WTC11 (cell line): ENCODE data around the gene P2RY12. TPM values are rescaled to one million over a fixed set of nuclear protein-coding genes. Genes with fewer than 3 reads are reported as not detected.

Source experiments
- ATAC-seq: fragments of 200-7000 bp; cut with Tn5 transposase; 2 replicates; pipeline ENCODE4 v1.10.0; 2021; ENCODE audit warnings: mild to moderate bottlenecking, moderate library complexity
- CTCF ChIA-PET: fragments of 300-600 bp; sonication (Branson Sonifier 250); formaldehyde crosslinking; loops from one replicate; lab custom pipeline; 2021; ENCODE audit warnings: antibody characterized with exemption; lab: Charles Lee
- POLR2A ChIA-PET: fragments of 350-600 bp; sonication (Branson Sonifier 250); formaldehyde crosslinking; loops from one replicate; lab custom pipeline; 2021; ENCODE audit warnings: antibody characterized with exemption; lab: Charles Lee
- DNase-seq: peaks from one replicate; pipeline ENCODE4 v3.0.0; 2021; ENCODE audit warnings: low spot score
- H3K27ac Mint-ChIP-seq: 2 replicates; pipeline ENCODE4 v1.8.0; 2021; ENCODE audit warnings: mixed read lengths
- H3K27me3 Mint-ChIP-seq: 2 replicates; pipeline ENCODE4 v1.8.0; 2021; ENCODE audit warnings: low read depth, mild to moderate bottlenecking, moderate library complexity, mixed read lengths
- H3K36me3 Mint-ChIP-seq: 2 replicates; pipeline ENCODE4 v1.8.0; 2021; ENCODE audit warnings: mixed read lengths
- H3K4me1 Mint-ChIP-seq: 2 replicates; pipeline ENCODE4 v1.8.0; 2022; ENCODE audit warnings: mixed read lengths
- H3K4me3 Mint-ChIP-seq: 2 replicates; pipeline ENCODE4 v1.8.0; 2021; ENCODE audit warnings: mild to moderate bottlenecking, moderate library complexity, mixed read lengths
- H3K9me3 Mint-ChIP-seq: 2 replicates; pipeline ENCODE4 v1.8.0; 2021; ENCODE audit warnings: mixed read lengths
- ATF3 ChIP-seq: sonication (generic); formaldehyde crosslinking; conservative IDR thresholded peaks from 2 replicates; pipeline ENCODE4 v1.8.1; 2022; ENCODE audit warnings: mild to moderate bottlenecking, missing genetic modification reagents
- CREM ChIP-seq: sonication (generic); formaldehyde crosslinking; IDR thresholded peaks from 2 replicates; pipeline ENCODE4 v1.8.1; 2022; ENCODE audit warnings: mild to moderate bottlenecking, missing genetic modification reagents, moderate library complexity
- E2F1 ChIP-seq: sonication (generic); formaldehyde crosslinking; IDR thresholded peaks from 2 replicates; pipeline ENCODE4 v1.8.0; 2022; ENCODE audit warnings: mild to moderate bottlenecking, missing genetic modification reagents
- E2F4 ChIP-seq: sonication (generic); formaldehyde crosslinking; IDR thresholded peaks from 2 replicates; pipeline ENCODE4 v1.8.1; 2022; ENCODE audit warnings: low read depth, mild to moderate bottlenecking, moderate library complexity, missing genetic modification reagents, borderline replicate concordance
- ESRRA ChIP-seq: sonication (generic); formaldehyde crosslinking; IDR thresholded peaks from 2 replicates; pipeline ENCODE4 v1.8.1; 2022; ENCODE audit warnings: mild to moderate bottlenecking, missing genetic modification reagents, borderline replicate concordance
- ETV6 ChIP-seq: sonication (generic); formaldehyde crosslinking; IDR thresholded peaks from 2 replicates; pipeline ENCODE4 v1.8.1; 2022; ENCODE audit warnings: mild to moderate bottlenecking, missing genetic modification reagents
- GRHL2 ChIP-seq: fragments of 250-450 bp; sonication (Bioruptor Pico); IDR thresholded peaks from 2 replicates; pipeline ENCODE4 v1.8.0; 2022; ENCODE audit warnings: mild to moderate bottlenecking, moderate library complexity; ENCODE audit not compliant: insufficient replicate concordance, severe bottlenecking
- HMGA2 ChIP-seq: fragments of 250-450 bp; sonication (Bioruptor Pico); IDR thresholded peaks from 2 replicates; pipeline ENCODE4 v1.4.0; 2021; ENCODE audit warnings: mild to moderate bottlenecking, moderate library complexity
- HMGXB4 ChIP-seq: sonication (generic); formaldehyde crosslinking; IDR thresholded peaks from 2 replicates; pipeline ENCODE4 v1.8.1; 2023; ENCODE audit warnings: mild to moderate bottlenecking, moderate library complexity, missing genetic modification reagents
- IRF2 ChIP-seq: sonication (generic); formaldehyde crosslinking; IDR thresholded peaks from 2 replicates; pipeline ENCODE4 v1.8.0; 2022; ENCODE audit warnings: low read depth, missing genetic modification reagents, borderline replicate concordance
- JAZF1 ChIP-seq: fragments of 250-450 bp; sonication (Bioruptor Pico); IDR thresholded peaks from 2 replicates; pipeline ENCODE4 v1.9.0; 2021; ENCODE audit warnings: moderate library complexity, mild to moderate bottlenecking, inconsistent platforms
- MXD4 ChIP-seq: fragments of 250-450 bp; sonication (Bioruptor Pico); IDR thresholded peaks from 2 replicates; pipeline ENCODE4 v1.8.0; 2021; ENCODE audit warnings: mild to moderate bottlenecking, moderate library complexity, borderline replicate concordance
- OVOL2 ChIP-seq: fragments of 250-450 bp; sonication (Bioruptor Pico); IDR thresholded peaks from 2 replicates; pipeline ENCODE4 v1.9.0; 2021; ENCODE audit warnings: mild to moderate bottlenecking, borderline replicate concordance
- RELA ChIP-seq: sonication (generic); formaldehyde crosslinking; IDR thresholded peaks from 2 replicates; pipeline ENCODE4 v1.8.1; 2022; ENCODE audit warnings: missing genetic modification reagents, mild to moderate bottlenecking, borderline replicate concordance
- SP1 ChIP-seq: sonication (generic); formaldehyde crosslinking; conservative IDR thresholded peaks from 2 replicates; pipeline ENCODE4 v1.8.1; 2022; ENCODE audit warnings: missing genetic modification reagents
- TEAD4 ChIP-seq: sonication (generic); formaldehyde crosslinking; IDR thresholded peaks from 2 replicates; pipeline ENCODE4 v1.8.0; 2022; ENCODE audit warnings: mild to moderate bottlenecking, missing genetic modification reagents
- USF1 ChIP-seq: sonication (generic); formaldehyde crosslinking; IDR thresholded peaks from 2 replicates; pipeline ENCODE4 v1.8.0; 2022; ENCODE audit warnings: mild to moderate bottlenecking, missing genetic modification reagents
- ZBTB21 ChIP-seq: sonication (generic); formaldehyde crosslinking; IDR thresholded peaks from 2 replicates; pipeline ENCODE4 v1.8.1; 2023; ENCODE audit warnings: mild to moderate bottlenecking, missing genetic modification reagents, borderline replicate concordance
- ZMAT4 ChIP-seq: fragments of 250-450 bp; sonication (Bioruptor Pico); IDR thresholded peaks from 2 replicates; pipeline ENCODE4 v1.9.0; 2021; ENCODE audit warnings: mild to moderate bottlenecking
- ZNF232 ChIP-seq: sonication (generic); formaldehyde crosslinking; IDR thresholded peaks from 2 replicates; pipeline ENCODE4 v1.8.0; 2022; ENCODE audit warnings: mild to moderate bottlenecking, missing genetic modification reagents
- ZNF512 ChIP-seq: sonication (generic); formaldehyde crosslinking; IDR thresholded peaks from 2 replicates; pipeline ENCODE4 v1.8.1; 2022; ENCODE audit warnings: missing genetic modification reagents, borderline replicate concordance
- ZSCAN18 ChIP-seq: fragments of 250-450 bp; sonication (Bioruptor Pico); IDR thresholded peaks from 2 replicates; pipeline ENCODE4 v2.1.2; 2022; ENCODE audit warnings: mild to moderate bottlenecking, moderate library complexity
- total RNA-seq: library from RNA; stranded (reverse); gene quantifications from 3 replicates; pipeline ENCODE4 v1.2.3, GENCODE V29; 2021

The P2RY12 gene
- total RNA-seq, 1 experiment from 2014 or later, result not detected

- DNase-seq (no peak), ATAC-seq (no peak)
- ChIA-PET POLR2A (interaction anchor here (0.6 kb wide), 1 partner anchor 71 kb away, joined by 3 read pairs; the partner anchor contains the start of gene GPR87), CTCF (interaction anchor here (0.7 kb wide), 1 partner anchor 479 kb away, joined by 3 read pairs; no protein-coding TSS in a partner anchor)
- H3K27ac Mint-ChIP-seq, result no peak overlapping the region
- H3K27me3 Mint-ChIP-seq, result no peaks in the 10 kb centered on the region; the same call in 1 of the 2 replicates
- 0 out of 2 replicates have a peak, but pooled peaks cover 3% of the 10 kb centered on the region for H3K9me3 Mint-ChIP-seq
- no peak for TF ChIP-seq HMGXB4
- TF ChIP-seq ZNF512, result no peak
- TF ChIP-seq TEAD4 (CRISPR knock-in tag), result no peak
- no peak for TF ChIP-seq ZNF232 (CRISPR knock-in tag)
- TF ChIP-seq E2F4 (CRISPR knock-in tag), result no peak
- no peak for TF ChIP-seq ZBTB21 (CRISPR knock-in tag)
- no peak for TF ChIP-seq JAZF1 (CRISPR knock-in tag)
- no peak for TF ChIP-seq SP1 (CRISPR knock-in tag)
- no peak for TF ChIP-seq USF1 (CRISPR knock-in tag)
- peaks cover 23% of the 10 kb centered on the region for H3K4me1 Mint-ChIP-seq
- H3K36me3 Mint-ChIP-seq, result peaks cover 42% of the 10 kb centered on the region
- no peak overlapping the region for H3K4me3 Mint-ChIP-seq
Measured at GRCh38 chr3:151387432-151387831, 2.9 kb upstream of the P2RY12 start.

GRCh38 chr3:151386056-151386455 lies 1.5 kb upstream of the P2RY12 start:
- ChIA-PET POLR2A (no interaction called here), CTCF (no interaction called here)
- no peak for TF ChIP-seq ETV6 (CRISPR knock-in tag)
- no peak for TF ChIP-seq ZSCAN18 (CRISPR knock-in tag)
- no peak for TF ChIP-seq OVOL2 (CRISPR knock-in tag)
- no peak for TF ChIP-seq MXD4 (CRISPR knock-in tag)
- TF ChIP-seq RELA (CRISPR knock-in tag), result no peak
- no peak for TF ChIP-seq HMGA2 (CRISPR knock-in tag)
- no peak for TF ChIP-seq CREM (CRISPR knock-in tag)
- TF ChIP-seq ESRRA (CRISPR knock-in tag), result no peak
- no peak for TF ChIP-seq IRF2
- no peak for TF ChIP-seq E2F1 (CRISPR knock-in tag)
- TF ChIP-seq ZNF232 (CRISPR knock-in tag), result no peak
- no peak for TF ChIP-seq ZMAT4 (CRISPR knock-in tag)
- TF ChIP-seq ATF3, result no peak
- TF ChIP-seq GRHL2 (CRISPR knock-in tag), result no peak
- Mint-ChIP-seq H3K27ac (no peak overlapping the region), H3K4me3 (no peak overlapping the region), H3K9me3 (no peaks in the 10 kb centered on the region), H3K27me3 (no peaks in the 10 kb centered on the region), H3K4me1 (peaks cover 11% of the 10 kb centered on the region), H3K36me3 (peaks cover 36% of the 10 kb centered on the region)
- DNase-seq, result no peak
- ATAC-seq, result no peak
